A673 (cell line): ENCODE results near the gene ZBTB20. TPM values are rescaled to one million over a fixed set of nuclear protein-coding genes. Genes with fewer than 3 reads are reported as not detected.

ENCODE experiments used
- BruUV-seq: library from RNA; stranded (reverse); fragments of 400-500 nt; replicated peaks from 2 replicates; lab custom pipeline; 2021; lab: Mats Ljungman, UMichigan
- CTCF ChIA-PET: fragments of 300-600 bp; sonication (Branson Sonifier 250); formaldehyde crosslinking; loops from one replicate; lab custom pipeline; 2022; ENCODE audit warnings: antibody characterized with exemption; lab: Charles Lee
- POLR2A ChIA-PET: fragments of 300-600 bp; sonication (Branson Sonifier 250); formaldehyde crosslinking; loops from one replicate; lab custom pipeline; 2022; ENCODE audit warnings: antibody characterized with exemption; ENCODE audit not compliant: low non-redundant PET; lab: Charles Lee
- DNase-seq: peaks from one replicate; pipeline ENCODE4 v3.0.0-alpha.2; 2015; ENCODE audit warnings: low spot score
- H3K27ac ChIP-seq: fragments of 200-600 bp; sonication (generic); 2 replicates; pipeline ENCODE4 v1.5.1; 2016; ENCODE audit warnings: mixed run types, low read depth, mild to moderate bottlenecking, mixed read lengths, antibody characterized with exemption, low read length; ENCODE audit not compliant: poor library complexity, severe bottlenecking
- H3K27me3 ChIP-seq: fragments of 200-600 bp; sonication (generic); replicated peaks from 2 replicates; pipeline ENCODE4 v1.6.1; 2017; ENCODE audit warnings: mixed run types, low read depth, mild to moderate bottlenecking, mixed read lengths, antibody characterized with exemption, low read length; ENCODE audit not compliant: insufficient read depth, poor library complexity
- H3K36me3 ChIP-seq: fragments of 200-600 bp; sonication (generic); 2 replicates; pipeline ENCODE4 v1.6.1; 2016; ENCODE audit warnings: mixed run types, mild to moderate bottlenecking, mixed read lengths, antibody characterized with exemption, low read length; ENCODE audit not compliant: insufficient read depth, poor library complexity, severe bottlenecking
- H3K4me1 ChIP-seq: fragments of 200-600 bp; sonication (generic); 2 replicates; pipeline ENCODE4 v1.6.1; 2017; ENCODE audit warnings: mixed run types, mild to moderate bottlenecking, mixed read lengths, antibody characterized with exemption, low read length; ENCODE audit not compliant: insufficient read depth, poor library complexity, severe bottlenecking
- H3K4me3 ChIP-seq: fragments of 200-600 bp; sonication (generic); 2 replicates; pipeline ENCODE4 v1.5.1; 2016; ENCODE audit warnings: low read depth, mixed run types, mild to moderate bottlenecking, mixed read lengths, low read length; ENCODE audit not compliant: poor library complexity, severe bottlenecking
- H3K9me3 ChIP-seq: fragments of 200-600 bp; sonication (generic); 2 replicates; pipeline ENCODE4 v1.6.1; 2016; ENCODE audit warnings: mixed run types, low read depth, mild to moderate bottlenecking, mixed read lengths, antibody characterized with exemption, low read length; ENCODE audit not compliant: poor library complexity, severe bottlenecking
- EZH2 ChIP-seq: fragments of 200-600 bp; sonication (generic); IDR thresholded peaks from 2 replicates; pipeline ENCODE4 v1.6.1; 2017; ENCODE audit warnings: borderline replicate concordance, low read depth, mild to moderate bottlenecking, mixed read lengths, antibody characterized with exemption, low read length; ENCODE audit not compliant: poor library complexity, severe bottlenecking
- intact Hi-C: fragments of 100-400 bp; cut with micrococcal nuclease; formaldehyde crosslinking; loops from one replicate; pipeline ENCODE4 v1.10.0; 2022; ENCODE audit not compliant: unreplicated experiment
- total RNA-seq: library from RNA; stranded (reverse); gene quantifications from 2 replicates; pipeline ENCODE4 v1.2.3, GENCODE V29; 2021
- TF ChIP-seq, protein P1 (sequence below): fragments of 300-800, 200-600 bp; sonication (generic); conservative IDR thresholded peaks from 2 replicates; pipeline ENCODE4 v1.5.1; 2017; ENCODE audit warnings: low read depth, mild to moderate bottlenecking, antibody characterized with exemption, low read length, moderate library complexity, mixed read lengths

The ZBTB20 gene
- total RNA-seq, 1 experiment from 2014 or later, result 13.5 TPM

DNA sequence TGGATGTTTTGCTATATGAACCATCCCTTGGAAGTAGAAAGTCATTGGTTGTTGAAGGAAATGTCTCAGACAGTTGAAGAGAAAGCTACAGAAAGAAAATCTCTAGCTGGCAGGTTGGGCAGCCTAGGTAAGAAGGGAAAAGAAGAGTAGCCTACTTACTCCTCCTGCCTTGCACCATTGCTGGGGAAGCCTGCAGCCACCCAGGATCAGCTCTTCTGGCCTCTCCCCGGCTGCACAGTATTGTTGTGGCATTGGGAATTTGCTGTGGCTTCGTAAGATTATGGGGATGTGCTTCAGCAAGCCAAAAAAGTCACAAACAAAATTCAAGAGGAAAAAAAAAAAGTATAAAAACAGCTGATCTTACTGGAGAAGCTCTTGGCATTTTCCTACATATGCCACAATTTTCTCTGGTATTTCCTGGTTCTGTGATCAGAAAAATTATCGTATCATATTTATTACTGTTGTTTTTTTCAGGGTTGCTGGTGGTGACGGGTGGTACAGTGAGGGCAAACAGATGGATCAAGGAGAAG lies 699.1 kb downstream of the ZBTB20 start:
- no peaks in the 10 kb centered on the region for H3K27me3 ChIP-seq
- H3K36me3 ChIP-seq, result no peaks in the 10 kb centered on the region
- ChIA-PET POLR2A (interaction anchor here (0.7 kb wide), 1 partner anchor 65 kb away, joined by 3 read pairs; no protein-coding TSS in a partner anchor), CTCF (interaction anchor here (0.6 to 1.8 kb wide), 6 partner anchors 25 to 157 kb away, joined by 3 to 21 read pairs (median 6); no protein-coding TSS in a partner anchor)
- H3K9me3 ChIP-seq, result no peaks in the 10 kb centered on the region
- TSS peak; percentile 40 for BruUV-seq
- peak overlapping the region; percentile 61 for H3K27ac ChIP-seq
- no peak for DNase-seq
- peaks cover 85% of the 10 kb centered on the region for H3K4me1 ChIP-seq
- peak overlapping the region; percentile 18 for H3K4me3 ChIP-seq
- intact Hi-C loops, result loop anchor here (5.0 to 10.0 kb wide), 3 partner anchors 36 to 293 kb away; no protein-coding TSS in a partner anchor
- no peak for TF ChIP-seq EZH2
- TF ChIP-seq, protein P1, sequence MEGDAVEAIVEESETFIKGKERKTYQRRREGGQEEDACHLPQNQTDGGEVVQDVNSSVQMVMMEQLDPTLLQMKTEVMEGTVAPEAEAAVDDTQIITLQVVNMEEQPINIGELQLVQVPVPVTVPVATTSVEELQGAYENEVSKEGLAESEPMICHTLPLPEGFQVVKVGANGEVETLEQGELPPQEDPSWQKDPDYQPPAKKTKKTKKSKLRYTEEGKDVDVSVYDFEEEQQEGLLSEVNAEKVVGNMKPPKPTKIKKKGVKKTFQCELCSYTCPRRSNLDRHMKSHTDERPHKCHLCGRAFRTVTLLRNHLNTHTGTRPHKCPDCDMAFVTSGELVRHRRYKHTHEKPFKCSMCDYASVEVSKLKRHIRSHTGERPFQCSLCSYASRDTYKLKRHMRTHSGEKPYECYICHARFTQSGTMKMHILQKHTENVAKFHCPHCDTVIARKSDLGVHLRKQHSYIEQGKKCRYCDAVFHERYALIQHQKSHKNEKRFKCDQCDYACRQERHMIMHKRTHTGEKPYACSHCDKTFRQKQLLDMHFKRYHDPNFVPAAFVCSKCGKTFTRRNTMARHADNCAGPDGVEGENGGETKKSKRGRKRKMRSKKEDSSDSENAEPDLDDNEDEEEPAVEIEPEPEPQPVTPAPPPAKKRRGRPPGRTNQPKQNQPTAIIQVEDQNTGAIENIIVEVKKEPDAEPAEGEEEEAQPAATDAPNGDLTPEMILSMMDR, result no peak

DNA sequence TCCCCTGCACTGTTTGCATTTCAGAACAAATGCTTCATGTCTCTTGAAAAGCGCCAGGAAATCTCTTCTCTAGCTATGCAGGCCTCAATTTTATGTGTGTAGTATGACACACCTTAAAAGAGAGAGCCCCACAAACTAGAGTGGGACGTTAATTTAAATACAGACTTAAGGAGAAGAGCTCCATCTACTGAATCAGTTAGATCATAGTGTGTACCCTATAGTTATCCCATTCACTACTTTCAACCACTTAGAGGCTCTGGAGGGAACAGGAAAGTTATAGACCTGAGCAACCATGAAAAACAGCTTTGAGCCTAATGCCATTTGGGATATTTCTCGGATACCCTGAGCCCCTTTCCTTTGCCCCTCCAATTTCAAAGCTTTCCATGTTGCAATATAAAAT lies 699.5 kb downstream of the ZBTB20 start:
- peak overlapping the region; percentile 61 for H3K27ac ChIP-seq
- peaks cover 87% of the 10 kb centered on the region for H3K4me1 ChIP-seq
- intact Hi-C loops, result loop anchor here (5.0 to 10.0 kb wide), 3 partner anchors 35 to 293 kb away; no protein-coding TSS in a partner anchor
- BruUV-seq, result no TSS peak
- H3K9me3 ChIP-seq, result no peaks in the 10 kb centered on the region
- peak; percentile 84 for DNase-seq
- TF ChIP-seq EZH2, result no peak
- TF ChIP-seq, protein P1, result peak; percentile 56
- CTCF ChIA-PET, result interaction anchor here (0.6 to 1.8 kb wide), 6 partner anchors 25 to 157 kb away, joined by 3 to 21 read pairs (median 6); no protein-coding TSS in a partner anchor
- peak overlapping the region; percentile 18 for H3K4me3 ChIP-seq
- no peaks in the 10 kb centered on the region for H3K36me3 ChIP-seq
- POLR2A ChIA-PET, result interaction anchor here (0.7 kb wide), 1 partner anchor 64 kb away, joined by 3 read pairs; no protein-coding TSS in a partner anchor
- H3K27me3 ChIP-seq, result no peaks in the 10 kb centered on the region

DNA sequence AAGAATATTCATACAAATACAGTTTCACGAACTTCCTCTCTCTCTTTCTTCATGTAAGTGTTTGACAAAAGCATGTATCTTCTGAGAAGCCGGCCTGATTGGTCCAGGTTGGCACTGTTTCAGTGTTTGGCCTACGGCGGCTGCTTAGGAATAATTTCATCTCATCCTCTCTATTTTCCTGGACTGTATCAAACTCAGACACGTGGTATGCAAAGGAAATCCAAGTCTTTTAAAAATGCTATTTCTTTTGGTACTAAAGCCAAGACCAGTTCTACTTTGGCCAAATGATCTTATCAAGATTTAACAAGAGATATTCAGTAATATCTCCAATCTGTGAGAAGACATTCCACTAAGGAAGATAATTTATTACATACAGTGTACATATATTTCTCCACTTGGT lies 700.5 kb downstream of the ZBTB20 start:
- TF ChIP-seq EZH2, result no peak
- TF ChIP-seq, protein P1, result no peak
- Histone ChIP-seq H3K27me3 (no peaks in the 10 kb centered on the region), H3K4me1 (peaks cover 89% of the 10 kb centered on the region), H3K4me3 (peak overlapping the region; percentile 15), H3K9me3 (no peaks in the 10 kb centered on the region), H3K27ac (peak overlapping the region; percentile 61), H3K36me3 (no peaks in the 10 kb centered on the region)
- CTCF ChIA-PET, result interaction anchor here (1.6 kb wide), 1 partner anchor 63 kb away, joined by 12 read pairs; no protein-coding TSS in a partner anchor
- no TSS peak for BruUV-seq
- DNase-seq, result peak; percentile 68
- POLR2A ChIA-PET, result no interaction called here
- intact Hi-C loops, result loop anchor here (5.0 to 10.0 kb wide), 3 partner anchors 34 to 292 kb away; no protein-coding TSS in a partner anchor
